ENCODE measurements around the gene RTN4IP1.

Gene RTN4IP1

DNA sequence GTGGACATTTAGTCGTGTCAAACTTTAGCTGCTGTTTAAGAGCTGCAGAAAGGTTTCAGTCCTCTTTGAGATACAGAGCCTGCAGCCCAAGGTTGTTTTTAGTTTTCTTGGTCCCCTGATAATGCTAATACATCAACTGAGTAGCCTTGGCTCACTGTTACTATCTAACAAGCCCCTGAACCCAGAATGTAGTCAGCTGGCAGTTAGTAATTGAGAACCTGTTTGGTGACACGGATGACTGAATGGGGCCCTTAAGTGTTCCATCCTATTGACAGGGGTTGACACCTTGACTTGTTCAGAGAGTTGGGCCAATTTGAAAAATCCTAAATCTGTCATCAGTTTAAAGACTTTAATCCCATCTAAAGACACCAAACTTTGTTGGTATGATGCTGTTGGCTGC, 2.8 kb downstream of the RTN4IP1 start:
- no peaks in the 10 kb centered on the region; the same call in 1 of the 2 replicates for H3K36me3 ChIP-seq (ENCODE audit: control insufficient read depth, insufficient read depth, low read length)
- TF ChIP-seq, protein P1, sequence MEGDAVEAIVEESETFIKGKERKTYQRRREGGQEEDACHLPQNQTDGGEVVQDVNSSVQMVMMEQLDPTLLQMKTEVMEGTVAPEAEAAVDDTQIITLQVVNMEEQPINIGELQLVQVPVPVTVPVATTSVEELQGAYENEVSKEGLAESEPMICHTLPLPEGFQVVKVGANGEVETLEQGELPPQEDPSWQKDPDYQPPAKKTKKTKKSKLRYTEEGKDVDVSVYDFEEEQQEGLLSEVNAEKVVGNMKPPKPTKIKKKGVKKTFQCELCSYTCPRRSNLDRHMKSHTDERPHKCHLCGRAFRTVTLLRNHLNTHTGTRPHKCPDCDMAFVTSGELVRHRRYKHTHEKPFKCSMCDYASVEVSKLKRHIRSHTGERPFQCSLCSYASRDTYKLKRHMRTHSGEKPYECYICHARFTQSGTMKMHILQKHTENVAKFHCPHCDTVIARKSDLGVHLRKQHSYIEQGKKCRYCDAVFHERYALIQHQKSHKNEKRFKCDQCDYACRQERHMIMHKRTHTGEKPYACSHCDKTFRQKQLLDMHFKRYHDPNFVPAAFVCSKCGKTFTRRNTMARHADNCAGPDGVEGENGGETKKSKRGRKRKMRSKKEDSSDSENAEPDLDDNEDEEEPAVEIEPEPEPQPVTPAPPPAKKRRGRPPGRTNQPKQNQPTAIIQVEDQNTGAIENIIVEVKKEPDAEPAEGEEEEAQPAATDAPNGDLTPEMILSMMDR (IDR thresholded peaks at IDR 0.05; ENCODE audit: insufficient read depth, low read length, poor library complexity, severe bottlenecking) = no peak
- no peaks in the 10 kb centered on the region for H3K27me3 ChIP-seq (replicated peaks; ENCODE audit: control insufficient read depth, insufficient read depth, low read length)
- no peak overlapping the region for H3K4me3 ChIP-seq (replicated peaks; ENCODE audit: low read depth, low read length)
- DNase-seq (ENCODE audit: extremely low read depth, insufficient read length) = no peak

DNA sequence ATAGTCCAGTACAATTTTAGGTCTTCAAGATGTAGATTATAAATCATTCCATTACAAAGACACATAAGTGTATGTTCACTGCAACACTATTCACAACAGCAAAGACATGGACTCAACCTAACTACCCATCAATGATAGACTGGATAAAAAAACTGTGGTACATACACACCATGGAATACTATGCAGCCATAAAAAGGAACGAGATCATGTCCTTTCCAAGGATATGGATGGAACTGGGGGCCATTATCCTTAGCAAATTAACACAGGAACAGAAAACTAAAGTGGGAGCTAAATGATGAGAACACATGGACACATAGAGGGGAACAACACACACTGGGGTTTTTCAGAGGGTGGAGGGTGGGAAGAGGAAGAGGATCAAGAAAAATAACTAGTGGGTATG, 6.3 kb downstream of the RTN4IP1 start:
- H3K27me3 ChIP-seq (replicated peaks; ENCODE audit: control insufficient read depth, insufficient read depth, low read length) = no peaks in the 10 kb centered on the region
- no peaks in the 10 kb centered on the region; the same call in 1 of the 2 replicates for H3K36me3 ChIP-seq (ENCODE audit: control insufficient read depth, insufficient read depth, low read length)
- H3K4me3 ChIP-seq (replicated peaks; ENCODE audit: low read depth, low read length) = no peak overlapping the region
- no peak for DNase-seq (ENCODE audit: extremely low read depth, insufficient read length)
- TF ChIP-seq, protein P1 (IDR thresholded peaks at IDR 0.05; ENCODE audit: insufficient read depth, low read length, poor library complexity, severe bottlenecking) = no peak

DNA sequence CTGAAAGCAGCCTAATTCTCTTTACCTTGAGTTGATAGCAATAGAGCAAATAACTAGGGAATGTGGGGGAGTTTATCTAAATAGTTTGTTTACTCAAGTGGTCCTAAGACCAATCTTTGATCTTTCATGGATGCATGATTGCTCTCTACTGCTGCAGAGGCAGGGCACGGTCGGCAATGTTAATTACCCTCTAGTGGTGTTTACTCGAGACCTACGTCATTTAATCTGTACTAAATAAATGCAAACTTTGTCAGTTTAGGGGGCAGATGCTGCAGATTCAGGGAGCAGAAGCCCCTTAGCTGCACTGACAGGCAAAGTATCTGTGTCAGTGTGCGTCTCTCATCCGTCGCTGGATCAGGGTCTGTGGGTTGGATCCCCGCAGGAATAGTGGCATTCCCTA, 6.9 kb downstream of the RTN4IP1 start:
- TF ChIP-seq, protein P1 (IDR thresholded peaks at IDR 0.05; ENCODE audit: insufficient read depth, low read length, poor library complexity, severe bottlenecking) = no peak
- DNase-seq (ENCODE audit: extremely low read depth, insufficient read length) = no peak
- H3K4me3 ChIP-seq (replicated peaks; ENCODE audit: low read depth, low read length) = no peak overlapping the region
- H3K27me3 ChIP-seq (replicated peaks; ENCODE audit: control insufficient read depth, insufficient read depth, low read length) = no peaks in the 10 kb centered on the region
- H3K36me3 ChIP-seq (ENCODE audit: control insufficient read depth, insufficient read depth, low read length) = no peaks in the 10 kb centered on the region; the same call in 1 of the 2 replicates

DNA sequence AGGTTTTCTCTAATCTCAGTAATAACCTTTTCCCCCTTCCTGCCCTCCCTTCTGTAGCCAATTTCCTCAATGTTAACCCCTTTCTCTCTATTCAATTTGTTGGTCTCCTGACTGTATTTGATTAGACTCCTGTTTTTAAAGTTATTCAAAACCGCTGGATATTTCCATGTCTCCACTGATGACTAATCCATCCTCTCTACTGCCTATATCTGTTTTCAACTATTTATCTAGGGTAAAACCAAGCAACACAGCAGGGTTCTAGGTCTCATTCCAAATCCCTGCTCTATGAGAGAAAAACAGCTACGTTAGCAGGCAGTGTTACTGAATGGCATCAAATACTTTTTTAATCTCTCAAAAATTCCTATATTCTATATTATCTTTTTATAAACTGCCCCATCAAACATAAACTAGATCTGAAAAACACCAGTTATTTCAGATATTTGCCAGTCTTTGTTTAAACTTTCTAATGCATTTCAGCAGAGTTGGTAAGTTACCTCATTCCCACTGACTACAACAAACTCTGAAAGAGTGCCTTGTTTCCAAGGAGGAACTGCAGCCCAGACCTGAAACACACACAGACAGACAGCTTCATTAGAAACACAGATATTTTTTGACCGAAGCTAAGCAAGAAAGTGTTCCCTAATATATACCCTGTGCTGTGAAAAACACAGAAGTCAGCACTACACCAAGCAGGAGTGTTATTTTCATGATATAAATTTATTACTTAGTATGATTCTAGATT, 8.2 kb downstream of the RTN4IP1 start:
- TF ChIP-seq, protein P1 (IDR thresholded peaks at IDR 0.05; ENCODE audit: insufficient read depth, low read length, poor library complexity, severe bottlenecking) = no peak
- Histone ChIP-seq H3K4me3 (replicated peaks; ENCODE audit: low read depth, low read length) (no peak overlapping the region), H3K36me3 (ENCODE audit: control insufficient read depth, insufficient read depth, low read length) (no peaks in the 10 kb centered on the region; the same call in 1 of the 2 replicates), H3K27me3 (replicated peaks; ENCODE audit: control insufficient read depth, insufficient read depth, low read length) (no peaks in the 10 kb centered on the region)
- DNase-seq (ENCODE audit: extremely low read depth, insufficient read length) = no peak

DNA sequence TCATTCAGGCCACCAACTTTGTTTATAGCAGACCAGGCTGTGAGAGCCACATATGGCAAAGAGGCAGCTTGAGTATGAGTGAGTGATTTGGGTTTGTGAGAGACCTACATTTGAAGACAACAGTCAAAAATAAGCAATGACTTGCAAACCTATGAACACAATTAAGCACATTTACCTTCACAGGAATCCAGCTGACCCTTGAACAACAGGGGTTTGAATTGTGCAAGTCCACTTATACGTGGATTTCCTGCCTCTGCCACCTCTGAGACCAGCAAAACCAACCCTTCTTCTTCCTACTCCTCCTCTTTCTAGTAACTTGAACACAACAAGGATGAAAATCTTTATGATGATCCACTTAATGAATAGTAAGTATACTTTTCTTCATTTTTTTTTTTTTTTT, 10.1 kb downstream of the RTN4IP1 start:
- Histone ChIP-seq H3K27me3 (replicated peaks; ENCODE audit: control insufficient read depth, insufficient read depth, low read length) (no peaks in the 10 kb centered on the region), H3K4me3 (replicated peaks; ENCODE audit: low read depth, low read length) (no peak overlapping the region), H3K36me3 (ENCODE audit: control insufficient read depth, insufficient read depth, low read length) (no peaks in the 10 kb centered on the region; the same call in 1 of the 2 replicates)
- TF ChIP-seq, protein P1 (IDR thresholded peaks at IDR 0.05; ENCODE audit: insufficient read depth, low read length, poor library complexity, severe bottlenecking) = no peak
- DNase-seq (ENCODE audit: extremely low read depth, insufficient read length) = no peak

All from GM06990 (cell line).